ENCODE results near the gene PRAMEF11. TPM values are rescaled to one million over a fixed set of nuclear protein-coding genes. Genes with fewer than 3 reads are reported as not detected.

Gene PRAMEF11
- total RNA-seq, 1 donor from 2014 or later = not detected

DNA sequence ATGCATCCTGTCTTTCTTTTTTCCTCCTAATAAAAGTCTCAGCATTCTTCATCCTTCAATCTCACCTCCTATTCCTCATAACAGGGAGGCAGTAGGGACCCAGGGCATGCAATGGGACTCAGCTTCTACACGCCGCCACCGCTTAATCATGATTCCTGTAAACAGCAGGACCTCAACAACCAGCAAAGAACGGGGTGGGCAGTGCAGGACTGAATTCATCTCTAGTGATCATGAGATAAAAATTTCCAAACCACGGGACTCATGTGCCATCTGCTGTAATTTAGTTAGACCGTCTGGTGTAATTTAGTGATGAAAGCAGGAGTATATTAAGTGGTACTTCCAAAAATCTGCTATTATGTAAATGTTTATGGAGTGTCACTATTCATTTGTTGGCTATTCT, 52.3 kb downstream of the PRAMEF11 start:
- no peaks in the 10 kb centered on the region for H3K36me3 ChIP-seq (ENCODE audit: control insufficient read depth, insufficient read depth, low read length)
- no peak for DNase-seq (ENCODE audit: low read depth)
- H3K4me3 ChIP-seq (ENCODE audit: low read depth, low read length) = no peak overlapping the region
- TF ChIP-seq, protein P1, sequence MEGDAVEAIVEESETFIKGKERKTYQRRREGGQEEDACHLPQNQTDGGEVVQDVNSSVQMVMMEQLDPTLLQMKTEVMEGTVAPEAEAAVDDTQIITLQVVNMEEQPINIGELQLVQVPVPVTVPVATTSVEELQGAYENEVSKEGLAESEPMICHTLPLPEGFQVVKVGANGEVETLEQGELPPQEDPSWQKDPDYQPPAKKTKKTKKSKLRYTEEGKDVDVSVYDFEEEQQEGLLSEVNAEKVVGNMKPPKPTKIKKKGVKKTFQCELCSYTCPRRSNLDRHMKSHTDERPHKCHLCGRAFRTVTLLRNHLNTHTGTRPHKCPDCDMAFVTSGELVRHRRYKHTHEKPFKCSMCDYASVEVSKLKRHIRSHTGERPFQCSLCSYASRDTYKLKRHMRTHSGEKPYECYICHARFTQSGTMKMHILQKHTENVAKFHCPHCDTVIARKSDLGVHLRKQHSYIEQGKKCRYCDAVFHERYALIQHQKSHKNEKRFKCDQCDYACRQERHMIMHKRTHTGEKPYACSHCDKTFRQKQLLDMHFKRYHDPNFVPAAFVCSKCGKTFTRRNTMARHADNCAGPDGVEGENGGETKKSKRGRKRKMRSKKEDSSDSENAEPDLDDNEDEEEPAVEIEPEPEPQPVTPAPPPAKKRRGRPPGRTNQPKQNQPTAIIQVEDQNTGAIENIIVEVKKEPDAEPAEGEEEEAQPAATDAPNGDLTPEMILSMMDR (IDR thresholded peaks at IDR 0.05; ENCODE audit: insufficient read depth, low read length, poor library complexity, severe bottlenecking) = no peak
- H3K27me3 ChIP-seq (ENCODE audit: control insufficient read depth, insufficient read depth, low read length) = no peaks in the 10 kb centered on the region

DNA sequence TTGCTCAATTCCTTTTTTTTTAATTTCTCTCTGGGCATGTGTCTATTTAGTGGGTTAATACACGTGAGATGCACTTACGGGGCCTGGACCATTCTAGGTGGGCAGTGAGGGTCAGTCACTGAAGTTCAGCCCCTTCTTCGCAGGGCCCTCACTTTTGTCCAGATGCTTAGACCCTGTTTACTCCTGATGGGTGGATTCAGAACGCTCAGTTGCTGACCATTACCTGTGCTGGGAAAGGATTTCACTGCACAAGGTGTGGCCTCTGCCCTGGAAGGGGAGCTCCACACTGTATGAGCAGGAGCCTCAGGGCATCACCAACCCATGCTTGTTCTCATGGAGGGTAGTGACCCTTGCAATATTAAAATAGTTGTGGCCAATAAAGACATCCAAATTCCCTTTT, 53.1 kb downstream of the PRAMEF11 start:
- Histone ChIP-seq H3K27me3 (ENCODE audit: control insufficient read depth, insufficient read depth, low read length) (no peaks in the 10 kb centered on the region), H3K36me3 (ENCODE audit: control insufficient read depth, insufficient read depth, low read length) (no peaks in the 10 kb centered on the region), H3K4me3 (ENCODE audit: low read depth, low read length) (no peak overlapping the region)
- TF ChIP-seq, protein P1 (IDR thresholded peaks at IDR 0.05; ENCODE audit: insufficient read depth, low read length, poor library complexity, severe bottlenecking) = no peak
- DNase-seq (ENCODE audit: low read depth) = no peak

DNA sequence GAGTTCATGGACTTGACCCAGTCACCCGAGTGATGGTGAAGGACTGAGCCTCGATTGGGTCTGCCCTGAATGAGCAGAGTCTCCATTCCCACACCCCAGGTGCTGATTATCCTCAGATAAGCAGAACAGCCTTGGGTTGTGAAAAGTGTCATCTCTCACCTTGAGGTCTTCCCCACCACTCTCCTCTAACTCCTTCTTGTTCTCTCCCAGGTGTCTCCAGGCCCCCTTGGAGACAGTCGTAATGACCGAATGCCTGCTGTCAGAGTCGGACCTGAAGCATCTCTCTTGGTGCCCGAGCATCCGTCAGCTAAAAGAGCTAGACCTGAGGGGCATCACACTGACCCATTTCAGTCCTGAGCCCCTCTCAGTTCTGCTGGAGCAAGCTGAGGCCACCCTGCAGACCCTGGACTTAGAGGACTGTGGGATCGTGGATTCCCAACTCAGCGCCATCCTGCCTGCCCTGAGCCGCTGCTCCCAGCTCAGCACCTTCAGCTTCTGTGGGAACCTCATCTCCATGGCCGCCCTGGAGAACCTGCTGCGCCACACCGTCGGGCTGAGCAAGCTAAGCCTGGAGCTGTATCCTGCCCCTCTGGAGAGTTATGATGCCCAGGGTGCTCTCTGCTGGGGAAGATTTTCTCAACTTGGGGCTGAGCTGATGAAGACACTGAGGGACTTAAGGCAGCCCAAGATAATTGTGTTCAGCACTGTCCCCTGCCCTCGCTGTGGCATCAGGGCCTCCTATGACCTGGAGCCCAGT, 54.2 kb downstream of the PRAMEF11 start:
- Histone ChIP-seq H3K4me3 (ENCODE audit: low read depth, low read length) (no peak overlapping the region), H3K36me3 (ENCODE audit: control insufficient read depth, insufficient read depth, low read length) (no peaks in the 10 kb centered on the region), H3K27me3 (ENCODE audit: control insufficient read depth, insufficient read depth, low read length) (no peaks in the 10 kb centered on the region)
- TF ChIP-seq, protein P1 (IDR thresholded peaks at IDR 0.05; ENCODE audit: insufficient read depth, low read length, poor library complexity, severe bottlenecking) = no peak
- DNase-seq (ENCODE audit: low read depth) = no peak

DNA sequence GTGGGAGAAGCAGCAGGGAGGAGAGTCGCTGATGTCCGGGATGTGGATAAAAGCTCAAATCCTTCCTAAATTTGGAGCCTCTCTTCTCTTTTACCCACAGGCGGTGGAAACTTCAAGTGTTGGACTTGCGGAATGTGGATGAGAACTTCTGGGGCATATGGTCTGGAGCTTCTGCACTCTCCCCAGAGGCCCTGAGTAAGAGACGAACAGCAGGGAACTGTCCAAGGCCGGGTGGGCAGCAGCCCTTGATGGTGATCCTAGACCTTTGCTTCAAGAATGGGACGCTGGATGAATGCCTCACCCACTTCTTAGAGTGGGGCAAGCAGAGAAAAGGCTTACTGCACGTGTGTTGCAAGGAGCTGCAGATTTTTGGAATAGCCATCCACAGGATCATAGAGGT, 55.8 kb downstream of the PRAMEF11 start:
- TF ChIP-seq, protein P1 (IDR thresholded peaks at IDR 0.05; ENCODE audit: insufficient read depth, low read length, poor library complexity, severe bottlenecking) = no peak
- Histone ChIP-seq H3K27me3 (ENCODE audit: control insufficient read depth, insufficient read depth, low read length) (no peaks in the 10 kb centered on the region), H3K4me3 (ENCODE audit: low read depth, low read length) (no peak overlapping the region), H3K36me3 (ENCODE audit: control insufficient read depth, insufficient read depth, low read length) (no peaks in the 10 kb centered on the region)
- no peak for DNase-seq (ENCODE audit: low read depth)

DNA sequence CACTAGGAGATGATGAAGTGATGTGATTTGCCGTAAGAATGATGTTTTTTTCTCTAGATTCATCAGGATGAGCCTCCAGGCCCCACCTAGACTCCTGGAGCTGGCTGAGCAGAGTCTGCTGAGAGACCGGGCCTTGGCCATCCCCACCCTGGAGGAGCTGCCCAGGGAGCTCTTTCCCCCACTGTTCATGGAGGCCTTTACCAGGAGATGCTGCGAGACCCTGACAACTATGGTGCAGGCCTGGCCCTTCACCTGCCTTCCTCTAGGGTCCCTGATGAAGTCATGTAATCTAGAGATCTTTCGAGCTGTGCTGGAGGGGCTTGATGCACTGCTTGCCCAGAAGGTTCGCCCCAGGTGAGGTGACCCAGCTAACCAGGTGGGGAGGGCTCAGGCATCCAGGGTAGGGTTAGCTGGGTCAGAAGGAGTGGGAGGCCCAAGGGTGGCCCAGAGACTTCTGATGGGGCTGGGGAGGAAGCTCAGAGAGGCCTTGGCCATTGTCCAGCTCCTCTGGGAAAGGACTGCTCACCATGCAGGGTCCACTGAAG, 56.3 kb downstream of the PRAMEF11 start:
- TF ChIP-seq, protein P1 (IDR thresholded peaks at IDR 0.05; ENCODE audit: insufficient read depth, low read length, poor library complexity, severe bottlenecking) = no peak
- H3K27me3 ChIP-seq (ENCODE audit: control insufficient read depth, insufficient read depth, low read length) = no peaks in the 10 kb centered on the region
- DNase-seq (ENCODE audit: low read depth) = no peak
- no peak overlapping the region for H3K4me3 ChIP-seq (ENCODE audit: low read depth, low read length)
- no peaks in the 10 kb centered on the region for H3K36me3 ChIP-seq (ENCODE audit: control insufficient read depth, insufficient read depth, low read length)

Other genes with a start within 250 kb of the PRAMEF11 start
- gene DHRS3, start 213.2 kb downstream of the PRAMEF11 start, total RNA-seq = 37.4 and 41.2 TPM in 2 replicates
- not detected in 2 replicates for gene AADACL4, start 187.3 kb downstream of the PRAMEF11 start, total RNA-seq
- not detected in 2 replicates for gene AADACL3, start 115.3 kb downstream of the PRAMEF11 start, total RNA-seq
- not detected in 2 replicates for gene CFAP107, start 85.2 kb downstream of the PRAMEF11 start, total RNA-seq
- gene PRAMEF12, start 57.7 kb downstream of the PRAMEF11 start, total RNA-seq = 0.21 TPM in 1 of 2 replicates, not detected in the other
- gene PRAMEF1, start 40.0 kb downstream of the PRAMEF11 start, total RNA-seq = not detected in 2 replicates
- not detected in 2 replicates for gene HNRNPCL1, start 17.3 kb upstream of the PRAMEF11 start, total RNA-seq
- gene PRAMEF2, start 25.7 kb upstream of the PRAMEF11 start, total RNA-seq = not detected in 2 replicates
- gene PRAMEF4, start 54.8 kb upstream of the PRAMEF11 start, total RNA-seq = not detected in 2 replicates
- gene PRAMEF10, start 66.9 kb upstream of the PRAMEF11 start, total RNA-seq = not detected in 2 replicates
- 0.08 TPM in 1 of 2 replicates, not detected in the other for gene PRAMEF7, start 85.2 kb upstream of the PRAMEF11 start, total RNA-seq
- not detected in 2 replicates for gene PRAMEF6, start 116.2 kb upstream of the PRAMEF11 start, total RNA-seq
- gene PRAMEF27, start 225.2 kb upstream of the PRAMEF11 start, total RNA-seq = not detected in 2 replicates
- not detected in 2 replicates for gene HNRNPCL3, start 229.4 kb upstream of the PRAMEF11 start, total RNA-seq
- not detected in 2 replicates for gene PRAMEF25, start 239.4 kb upstream of the PRAMEF11 start, total RNA-seq

Measured in kidney epithelial cell (primary cell).